Fibroblast of lung (primary cell): ENCODE data around the gene MAGEF1.

Experiments
- CTCF ChIP-seq, 2 donors: IDR thresholded peaks in 1 of 2; conservative IDR thresholded peaks in 1 of 2; 1 replicate in 1 of 2; 2 replicates in 1 of 2; pipeline ENCODE4 v1.5.1; 2011 to 2012; ENCODE audit warnings: low read length in 2 of 2, control low read depth in 1 of 2, inconsistent platforms in 1 of 2, low read depth in 1 of 2, mild to moderate bottlenecking in 1 of 2
- EZH2 ChIP-seq: IDR thresholded peaks from 2 replicates; pipeline ENCODE4 v1.5.1; 2012; ENCODE audit warnings: low read length, control low read depth, mild to moderate bottlenecking; ENCODE audit errors: missing control alignments

- TF ChIP-seq CTCF (conservative IDR thresholded peaks at IDR 0.05 in 1 of 2, IDR thresholded peaks at IDR 0.05 in 1 of 2; ENCODE audit: low read depth in 1 of 2, low read length in 2 of 2) (no peak), EZH2 (no peak)
Observed at GRCh38 chr3:184710870-184711492, 883 bp downstream of the MAGEF1 start.
